ENCODE data around the gene CLPSL1.

The CLPSL1 gene

DNA sequence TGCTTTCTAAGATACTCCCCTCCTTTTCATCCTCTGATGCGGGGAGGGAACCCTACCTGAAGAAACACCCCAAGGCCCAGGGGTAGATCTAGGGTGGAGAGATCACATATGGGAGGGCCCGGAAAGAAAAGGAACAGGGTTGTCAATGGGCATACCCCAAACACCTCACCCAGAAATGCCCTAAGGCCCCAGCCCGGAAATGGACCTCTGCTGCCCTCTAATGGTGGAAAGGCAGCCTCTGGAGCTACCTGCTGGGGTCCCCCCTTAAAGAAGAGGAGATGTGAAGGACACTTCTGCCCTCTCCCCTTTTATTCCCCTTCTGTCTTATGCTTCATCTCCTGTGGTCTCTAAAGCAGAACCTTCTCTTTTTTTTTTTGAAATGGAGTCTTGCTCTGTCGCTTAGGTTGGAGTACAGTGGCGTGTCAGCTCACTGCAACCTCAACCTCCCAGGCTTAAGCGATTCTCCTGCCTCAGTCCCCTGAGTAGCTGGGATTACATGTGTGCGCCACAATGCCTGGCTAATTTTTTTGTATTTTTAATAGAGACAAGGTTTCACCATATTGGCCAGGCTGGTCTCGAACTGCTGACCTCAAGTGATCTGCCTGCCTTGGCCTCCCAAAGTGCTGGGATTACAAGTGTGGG lies 44.4 kb upstream of the CLPSL1 start:
- peak; percentile 91 for TF ChIP-seq CTCF (IDR thresholded peaks at IDR 0.05; ENCODE audit: control extremely low read depth, extremely low read depth, low read depth, missing control alignments)
- peak; percentile 79 for DNase-seq (ENCODE audit: extremely low spot score)
- CTCF ChIA-PET: interaction anchor here (0.8 to 9.9 kb wide), 63 partner anchors 8 to 477 kb away, joined by 3 to 213 read pairs (median 8); partner anchors contain the start of genes CLPS and ZNF76
- POLR2A ChIA-PET: interaction anchor here (0.6 kb wide), 1 partner anchor 1019 kb away, joined by 3 read pairs; no protein-coding TSS in a partner anchor

GRCh38 chr6:35736982-35737412 lies 43.8 kb upstream of the CLPSL1 start, which contains the start of gene ARMC12:
ARMC12 (plus strand) TSS chr6:35737032; CDS start chr6:35737109, 77 bp downstream.
- no peak for TF ChIP-seq CTCF (IDR thresholded peaks at IDR 0.05; ENCODE audit: control extremely low read depth, extremely low read depth, low read depth, missing control alignments)
- ChIA-PET CTCF (interaction anchor here (0.8 to 9.9 kb wide), 67 partner anchors 9 to 478 kb away, joined by 3 to 213 read pairs (median 7); partner anchors contain the start of genes CLPS and ZNF76), POLR2A (interaction anchor here (0.6 kb wide), 1 partner anchor 214 kb away, joined by 4 read pairs; no protein-coding TSS in a partner anchor)
- DNase-seq (ENCODE audit: extremely low spot score): no peak

DNA sequence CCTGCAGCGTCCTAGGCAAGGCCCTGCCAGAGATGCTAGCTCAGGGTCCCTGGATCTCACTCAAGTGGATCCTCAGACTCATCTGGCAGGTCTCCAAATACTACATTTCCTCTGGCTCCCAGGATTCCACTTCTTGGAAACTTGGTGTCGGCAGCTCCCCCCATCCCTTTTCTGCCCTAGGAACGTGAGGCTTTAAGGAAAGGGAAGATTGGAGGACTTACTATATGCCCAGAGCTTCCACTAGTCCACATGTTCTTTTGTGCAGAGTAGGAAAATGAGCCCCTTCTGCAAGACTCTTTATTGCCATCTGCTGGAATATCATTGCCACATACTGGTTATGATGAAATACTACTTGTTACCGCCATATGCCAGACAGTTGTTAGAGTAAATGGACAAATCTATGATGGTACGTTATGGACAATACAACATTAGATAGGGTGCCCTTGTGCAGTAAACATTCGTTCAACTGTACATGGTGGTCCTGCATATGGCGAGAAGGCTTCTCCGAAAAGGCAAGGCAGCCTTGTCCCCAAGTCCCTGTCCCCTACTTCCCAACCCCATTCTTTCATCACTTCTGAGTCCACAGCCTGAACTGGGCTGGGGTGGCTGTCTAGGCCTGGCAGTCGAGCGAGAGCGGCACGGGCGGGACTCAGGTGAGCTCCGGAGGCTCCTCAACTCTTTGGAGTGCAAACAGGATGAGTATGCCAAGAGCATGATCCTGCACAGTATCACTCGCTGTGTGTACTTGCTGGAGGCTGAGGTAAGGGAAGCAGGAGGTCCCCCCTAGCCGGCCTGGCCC lies 43.2 kb upstream of the CLPSL1 start:
- POLR2A ChIA-PET: interaction anchor here (0.6 kb wide), 1 partner anchor 215 kb away, joined by 4 read pairs; no protein-coding TSS in a partner anchor
- TF ChIP-seq CTCF (IDR thresholded peaks at IDR 0.05; ENCODE audit: control extremely low read depth, extremely low read depth, low read depth, missing control alignments): peak; percentile 64
- peak; percentile 82 for DNase-seq (ENCODE audit: extremely low spot score)

GRCh38 chr6:35739645-35740524 lies 40.9 kb upstream of the CLPSL1 start:
- no peak for TF ChIP-seq CTCF (IDR thresholded peaks at IDR 0.05; ENCODE audit: control extremely low read depth, extremely low read depth, low read depth, missing control alignments)
- no peak for DNase-seq (ENCODE audit: extremely low spot score)
- ChIA-PET POLR2A (no interaction called here), CTCF (interaction anchor here (0.8 to 9.9 kb wide), 8 partner anchors 12 to 218 kb away, joined by 3 to 213 read pairs (median 20); no protein-coding TSS in a partner anchor)

More for the DNA sequence above, 43.2 kb upstream of the CLPSL1 start:
- CTCF ChIA-PET: interaction anchor here (0.8 to 9.9 kb wide), 58 partner anchors 9 to 478 kb away, joined by 3 to 213 read pairs (median 8); partner anchors contain the start of genes CLPS and ZNF76

GRCh38 chr6:35742842-35743241 lies 38.0 kb upstream of the CLPSL1 start:
- no peak for TF ChIP-seq CTCF (IDR thresholded peaks at IDR 0.05; ENCODE audit: control extremely low read depth, extremely low read depth, low read depth, missing control alignments)
- DNase-seq (ENCODE audit: extremely low spot score): no peak
- CTCF ChIA-PET: interaction anchor here (0.7 to 1.6 kb wide), 5 partner anchors 17 to 220 kb away, joined by 3 to 7 read pairs (median 3); no protein-coding TSS in a partner anchor
- POLR2A ChIA-PET: interaction anchor here (0.7 kb wide), 1 partner anchor 170 kb away, joined by 5 read pairs; no protein-coding TSS in a partner anchor
